SIG-M5 treated with dmso at 0.1 percent for 504 hours (cell line): ENCODE results near the gene AKTIP.
"Not testable (repeated sequence)": the region's sequence is repeated elsewhere in the genome, so short reads cannot be mapped to it uniquely, and the experiment has no call there.

Experiments
- DNase-seq: peaks from one replicate; lab custom pipeline; 2025; ENCODE audit not compliant: unreplicated experiment; lab: John Stamatoyannopoulos, UW

The AKTIP gene

GRCh38 chr16:53502331-53503269 lies at the start of gene AKTIP:
TSS of gene AKTIP (minus strand) at chr16:53503209. CDS start at chr16:53500259, 2,950 bp downstream.
- no peak for DNase-seq

GRCh38 chr16:53549970-53550690 lies 47.1 kb upstream of the AKTIP start:
- peak; percentile 63 for DNase-seq

GRCh38 chr16:53546988-53547391 lies 44.0 kb upstream of the AKTIP start:
- no peak for DNase-seq

GRCh38 chr16:53545433-53545832 lies 42.4 kb upstream of the AKTIP start:
- DNase-seq, result no peak

- DNase-seq, result no peak
Observed at GRCh38 chr16:53542283-53542682, 39.3 kb upstream of the AKTIP start.

GRCh38 chr16:53541326-53541725 lies 38.3 kb upstream of the AKTIP start:
- DNase-seq, result no peak

GRCh38 chr16:53539759-53540718 lies 37.0 kb upstream of the AKTIP start:
- DNase-seq, result not testable (repeated sequence)

- not testable (repeated sequence) for DNase-seq
Observed at GRCh38 chr16:53539346-53539745, 36.3 kb upstream of the AKTIP start.

- no peak for DNase-seq
Observed at GRCh38 chr16:53537626-53538025, 34.6 kb upstream of the AKTIP start.

- no peak for DNase-seq
Observed at GRCh38 chr16:53534206-53534605, 31.2 kb upstream of the AKTIP start.

- DNase-seq, result no peak
Observed at GRCh38 chr16:53530741-53531140, 27.7 kb upstream of the AKTIP start.

GRCh38 chr16:53530046-53530445 lies 27.0 kb upstream of the AKTIP start:
- DNase-seq, result no peak

GRCh38 chr16:53529513-53529912 lies 26.5 kb upstream of the AKTIP start:
- DNase-seq, result no peak

GRCh38 chr16:53528797-53529196 lies 25.8 kb upstream of the AKTIP start:
- no peak for DNase-seq

GRCh38 chr16:53523971-53524548 lies 21.1 kb upstream of the AKTIP start:
- DNase-seq, result no peak

- DNase-seq, result no peak
Observed at GRCh38 chr16:53523126-53523804, 20.3 kb upstream of the AKTIP start.

GRCh38 chr16:53519417-53520091 lies 16.5 kb upstream of the AKTIP start:
- DNase-seq, result no peak

- peak; percentile 28 for DNase-seq
Observed at GRCh38 chr16:53518550-53519416, 15.8 kb upstream of the AKTIP start.
